GM10266 (cell line): ENCODE data around the gene GLYR1.

Source experiments
- DNase-seq: peaks from one replicate; pipeline ENCODE4 v3.0.0; 2012; ENCODE audit errors: extremely low spot score
- TF ChIP-seq, protein P1 (sequence below): IDR thresholded peaks from 2 replicates; pipeline ENCODE4 v1.5.1; 2012; ENCODE audit warnings: mild to moderate bottlenecking, low read depth; ENCODE audit not compliant: control insufficient read depth, insufficient read depth; ENCODE audit errors: missing control alignments

Gene GLYR1

DNA sequence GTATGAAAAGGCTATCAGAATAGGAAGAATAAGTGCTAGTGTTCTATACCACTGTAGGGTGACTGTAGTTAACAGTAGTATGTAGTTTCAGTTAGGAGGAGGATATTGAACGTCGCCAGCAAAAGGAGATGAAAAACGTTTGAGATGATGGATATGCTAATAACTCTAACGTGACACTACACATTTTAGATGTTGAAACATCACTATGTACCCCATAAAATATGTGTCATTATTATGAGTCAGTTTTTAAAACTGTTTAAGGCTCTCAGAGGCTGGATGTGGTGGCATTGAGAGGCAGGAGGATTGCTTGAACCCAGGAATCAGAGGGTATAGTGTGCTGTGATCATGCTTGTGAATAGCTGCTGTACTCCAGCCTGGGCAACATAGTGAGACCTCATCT, 32.0 kb upstream of the GLYR1 start:
- DNase-seq = no peak
- TF ChIP-seq, protein P1, sequence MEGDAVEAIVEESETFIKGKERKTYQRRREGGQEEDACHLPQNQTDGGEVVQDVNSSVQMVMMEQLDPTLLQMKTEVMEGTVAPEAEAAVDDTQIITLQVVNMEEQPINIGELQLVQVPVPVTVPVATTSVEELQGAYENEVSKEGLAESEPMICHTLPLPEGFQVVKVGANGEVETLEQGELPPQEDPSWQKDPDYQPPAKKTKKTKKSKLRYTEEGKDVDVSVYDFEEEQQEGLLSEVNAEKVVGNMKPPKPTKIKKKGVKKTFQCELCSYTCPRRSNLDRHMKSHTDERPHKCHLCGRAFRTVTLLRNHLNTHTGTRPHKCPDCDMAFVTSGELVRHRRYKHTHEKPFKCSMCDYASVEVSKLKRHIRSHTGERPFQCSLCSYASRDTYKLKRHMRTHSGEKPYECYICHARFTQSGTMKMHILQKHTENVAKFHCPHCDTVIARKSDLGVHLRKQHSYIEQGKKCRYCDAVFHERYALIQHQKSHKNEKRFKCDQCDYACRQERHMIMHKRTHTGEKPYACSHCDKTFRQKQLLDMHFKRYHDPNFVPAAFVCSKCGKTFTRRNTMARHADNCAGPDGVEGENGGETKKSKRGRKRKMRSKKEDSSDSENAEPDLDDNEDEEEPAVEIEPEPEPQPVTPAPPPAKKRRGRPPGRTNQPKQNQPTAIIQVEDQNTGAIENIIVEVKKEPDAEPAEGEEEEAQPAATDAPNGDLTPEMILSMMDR = no peak

DNA sequence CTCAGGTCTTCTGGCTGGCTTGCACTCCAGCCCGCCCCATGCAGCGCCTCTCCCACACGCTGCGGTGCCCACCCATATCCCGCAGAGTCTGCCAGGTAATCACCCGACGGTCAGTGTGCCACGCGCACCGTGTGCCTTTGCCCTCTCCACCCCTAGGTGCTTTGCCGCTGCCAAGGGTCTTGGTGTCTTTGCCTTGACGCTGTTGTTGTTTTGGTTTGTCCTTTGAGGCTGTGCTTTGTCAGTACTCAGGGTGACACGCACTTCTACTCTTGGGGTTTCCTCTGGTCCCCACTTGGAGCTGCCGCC, 30.2 kb upstream of the GLYR1 start:
- no peak for DNase-seq

DNA sequence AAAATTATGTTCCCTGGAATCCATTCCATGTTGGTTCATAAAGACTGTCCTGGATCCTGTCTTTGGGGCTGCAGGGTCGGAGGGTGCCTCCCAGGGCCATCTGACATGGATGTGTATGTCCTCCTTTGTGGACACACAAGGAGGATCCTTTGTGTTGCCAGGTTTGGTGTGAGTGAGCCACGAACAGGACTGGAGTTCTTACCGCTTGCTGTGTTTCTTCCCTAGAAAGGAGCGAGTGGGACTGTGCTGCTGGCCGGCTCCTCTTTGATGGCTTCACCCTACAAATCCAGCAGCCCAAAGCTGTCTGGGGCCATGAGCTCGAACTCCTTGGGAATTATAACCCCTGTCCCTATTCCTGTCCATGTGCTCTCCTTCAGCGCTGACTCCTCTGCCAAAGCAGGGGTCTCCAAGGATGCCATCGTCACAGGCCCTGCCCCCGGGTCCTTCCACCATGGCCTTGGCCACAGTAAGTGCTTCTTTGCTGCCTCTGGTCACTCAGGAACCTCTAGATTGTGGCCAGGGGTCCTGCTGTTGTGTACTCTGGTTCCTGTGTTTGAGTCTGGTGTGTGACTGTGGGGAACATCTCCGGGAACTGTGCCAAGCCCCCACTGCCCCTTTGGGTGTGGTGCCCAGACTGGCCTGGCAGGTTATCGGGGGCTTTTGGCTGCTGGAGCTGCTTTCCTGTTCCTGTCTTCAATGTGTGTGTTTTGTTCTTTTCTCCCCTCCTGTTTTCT, 29.7 kb upstream of the GLYR1 start:
- DNase-seq = no peak
- TF ChIP-seq, protein P1 = no peak

More for the DNA sequence above, 30.2 kb upstream of the GLYR1 start:
- TF ChIP-seq, protein P1 = no peak

DNA sequence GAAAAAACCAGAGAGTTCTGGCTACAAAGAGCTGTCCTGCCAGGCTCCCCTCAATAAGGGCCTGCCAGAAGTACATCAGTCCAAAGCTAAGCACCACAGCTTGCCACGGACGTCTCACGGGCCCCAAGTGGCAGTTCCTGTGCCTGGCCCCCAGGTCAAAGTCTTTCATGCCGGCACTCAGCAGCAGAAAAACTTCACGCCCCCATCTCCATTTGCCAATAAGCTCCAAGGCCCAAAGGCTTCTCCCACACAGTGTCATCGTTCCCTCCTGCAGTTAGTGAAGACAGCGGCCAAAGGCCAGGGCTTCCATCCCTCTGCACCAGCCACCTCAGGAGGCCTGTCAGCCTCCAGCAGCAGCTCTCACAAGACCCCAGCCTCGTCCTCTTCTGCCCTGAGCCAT, 27.6 kb upstream of the GLYR1 start:
- no peak for DNase-seq
- TF ChIP-seq, protein P1 = no peak

DNA sequence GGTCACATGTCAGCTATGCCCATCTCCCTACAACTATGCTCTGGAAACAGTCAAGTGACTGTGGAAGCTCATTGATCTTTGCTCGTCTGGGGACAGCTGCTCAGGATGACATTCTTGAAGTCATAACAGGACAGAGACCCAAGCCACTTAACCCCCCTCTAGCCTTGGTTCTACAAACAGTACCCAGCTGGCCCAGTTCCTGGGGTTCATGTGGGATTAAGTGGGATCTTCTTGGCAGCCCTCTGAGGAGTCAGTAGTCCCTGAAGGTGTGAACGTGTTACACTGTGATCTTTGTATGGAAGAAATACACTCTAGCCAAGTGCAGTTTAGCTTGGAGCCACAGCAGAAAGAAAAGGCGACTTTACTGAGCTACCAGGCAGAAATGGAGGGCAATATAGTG, 26.0 kb upstream of the GLYR1 start:
- no peak for DNase-seq
- TF ChIP-seq, protein P1 = no peak

DNA sequence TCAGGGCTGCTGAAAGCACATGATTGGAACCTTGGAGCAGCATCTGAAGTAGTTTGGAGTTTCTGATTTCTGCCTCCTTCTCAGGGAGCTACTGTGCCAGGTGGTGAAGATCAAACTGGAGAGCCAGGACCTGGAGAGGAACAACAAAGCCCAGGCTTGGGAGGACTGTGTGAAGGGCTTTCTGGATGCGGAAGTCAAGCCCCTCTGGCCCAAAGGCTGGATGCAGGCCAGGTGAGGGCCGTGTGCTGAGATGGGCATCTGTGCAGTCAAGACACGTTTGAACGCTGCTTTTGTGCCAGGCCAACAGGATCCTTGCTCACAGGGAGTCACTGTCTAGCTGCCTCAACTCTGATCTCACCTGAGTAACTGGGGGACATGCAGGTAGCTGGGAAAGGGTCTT, 24.0 kb upstream of the GLYR1 start:
- TF ChIP-seq, protein P1 = no peak
- no peak for DNase-seq

DNA sequence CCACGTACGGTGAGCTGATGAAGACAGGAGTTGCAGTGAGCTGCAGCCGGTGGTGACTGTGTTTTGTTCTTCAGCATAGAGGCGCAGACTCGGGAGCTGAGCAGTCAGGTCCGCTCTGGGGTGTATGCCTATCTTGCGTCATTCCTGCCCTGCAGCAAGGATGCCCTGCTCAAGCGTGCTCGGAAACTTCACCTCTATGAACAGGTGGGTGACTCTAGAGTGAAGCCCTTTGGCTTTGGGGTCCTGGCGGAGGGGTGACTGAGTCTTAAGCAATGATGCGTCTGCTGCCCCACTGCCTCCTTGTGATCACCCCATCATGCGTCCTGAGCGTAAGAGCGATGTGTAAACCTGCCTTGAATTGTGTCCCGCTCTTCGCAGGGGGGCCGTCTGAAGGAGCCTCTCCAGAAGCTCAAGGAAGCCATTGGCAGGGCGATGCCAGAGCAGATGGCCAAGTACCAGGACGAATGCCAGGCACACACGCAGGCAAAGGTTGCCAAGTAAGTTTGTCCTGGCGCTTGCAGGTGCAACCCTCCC, 23.1 kb upstream of the GLYR1 start:
- DNase-seq = no peak
- TF ChIP-seq, protein P1 = no peak
